Bone marrow (tissue), 2 donors: ENCODE measurements around the gene AQP1.

Experiments
- DNase-seq, 2 donors: peaks; one replicate each; lab custom pipeline; 2025; lab: John Stamatoyannopoulos, UW

The AQP1 gene

DNA sequence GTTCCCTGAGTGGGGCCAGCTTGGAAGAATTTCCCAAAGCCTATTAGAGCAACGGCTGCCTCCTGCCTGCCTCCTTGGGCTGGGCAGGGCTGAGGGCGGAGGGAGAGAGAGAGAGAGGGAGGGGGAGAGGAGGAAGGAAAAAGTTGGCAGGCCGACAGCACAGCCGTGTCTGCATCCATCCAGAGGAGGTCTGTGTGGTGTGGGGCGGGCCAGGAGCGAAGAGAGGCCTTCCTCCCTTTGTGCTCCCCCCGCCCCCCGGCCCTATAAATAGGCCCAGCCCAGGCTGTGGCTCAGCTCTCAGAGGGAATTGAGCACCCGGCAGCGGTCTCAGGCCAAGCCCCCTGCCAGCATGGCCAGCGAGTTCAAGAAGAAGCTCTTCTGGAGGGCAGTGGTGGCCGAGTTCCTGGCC lies at the start of gene AQP1:
Gene AQP1, plus strand, starts transcription at position 293 of the 409 bp plus-strand sequence. Its CDS starts 57 bp downstream, at position 350.
- no peak for DNase-seq

DNA sequence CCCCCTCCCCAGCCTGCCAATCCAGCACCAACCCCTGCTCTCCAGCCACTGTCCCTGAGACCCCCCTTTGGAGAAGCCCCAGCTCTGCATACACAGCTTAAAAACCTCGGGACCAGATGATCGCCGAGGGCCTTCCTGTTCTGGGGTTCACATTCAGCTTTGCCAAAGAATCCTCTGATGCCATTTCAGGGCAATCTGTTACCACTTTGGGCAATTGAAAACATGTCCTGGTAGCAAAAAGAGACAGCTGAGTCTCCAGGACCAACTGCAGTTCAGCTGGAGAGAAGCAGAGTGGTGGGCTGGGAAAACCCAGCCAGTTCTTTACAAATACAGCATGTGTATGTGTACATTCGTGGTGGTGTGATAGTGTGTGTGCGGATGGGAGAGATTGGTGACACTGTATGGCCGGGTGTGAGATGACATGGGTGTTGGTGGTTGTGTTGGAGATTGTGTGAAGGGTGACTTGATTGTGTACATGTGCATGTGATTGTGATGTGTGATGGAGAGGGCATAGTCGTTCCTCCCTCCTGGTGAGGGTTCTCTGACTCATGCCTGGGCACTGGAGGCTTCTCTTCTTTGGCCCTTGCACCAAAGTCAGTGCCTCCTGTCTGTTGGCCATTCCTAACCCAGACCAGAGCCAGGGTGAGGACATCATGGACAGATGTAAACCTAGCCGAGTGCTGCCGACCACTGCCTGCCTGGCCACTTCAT lies 48.5 kb upstream of the AQP1 start:
- no peak for DNase-seq

DNA sequence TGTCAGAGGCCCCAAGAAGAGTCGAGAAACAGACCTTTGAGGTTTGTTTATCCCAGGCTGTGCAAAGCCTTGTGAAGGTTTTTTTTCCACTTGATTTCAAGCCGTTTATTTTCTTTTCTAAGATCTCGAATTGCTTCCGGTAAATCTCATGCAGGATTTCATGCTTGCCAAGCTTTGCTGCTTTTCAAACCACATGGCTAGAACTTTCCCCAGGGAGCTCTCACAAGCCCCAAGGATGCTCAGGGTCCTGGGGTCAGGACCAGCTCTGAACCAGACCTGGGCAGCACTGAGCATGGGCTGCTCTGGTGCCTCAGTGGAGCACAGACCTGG lies 48.0 kb upstream of the AQP1 start:
- DNase-seq: no peak

DNA sequence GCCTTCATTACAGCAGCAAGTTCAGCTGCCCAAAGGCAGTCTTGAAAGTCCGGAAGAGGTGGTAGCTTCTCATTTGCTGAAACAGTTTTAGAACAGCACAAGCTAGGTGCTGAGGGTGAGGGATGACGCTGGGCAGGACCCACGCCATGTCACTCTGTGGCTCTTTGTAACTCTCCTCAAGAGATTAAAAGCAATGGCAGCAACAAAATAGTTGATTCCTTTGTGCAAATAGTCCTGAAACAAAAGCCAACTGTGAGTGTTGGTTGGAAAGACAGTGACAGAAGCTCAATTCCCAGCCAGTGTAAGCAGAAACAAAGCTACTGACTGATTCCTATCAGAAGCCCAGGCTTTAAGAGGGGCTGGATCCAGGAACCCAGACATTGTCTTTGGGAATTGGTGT lies 47.6 kb upstream of the AQP1 start:
- no peak for DNase-seq

DNA sequence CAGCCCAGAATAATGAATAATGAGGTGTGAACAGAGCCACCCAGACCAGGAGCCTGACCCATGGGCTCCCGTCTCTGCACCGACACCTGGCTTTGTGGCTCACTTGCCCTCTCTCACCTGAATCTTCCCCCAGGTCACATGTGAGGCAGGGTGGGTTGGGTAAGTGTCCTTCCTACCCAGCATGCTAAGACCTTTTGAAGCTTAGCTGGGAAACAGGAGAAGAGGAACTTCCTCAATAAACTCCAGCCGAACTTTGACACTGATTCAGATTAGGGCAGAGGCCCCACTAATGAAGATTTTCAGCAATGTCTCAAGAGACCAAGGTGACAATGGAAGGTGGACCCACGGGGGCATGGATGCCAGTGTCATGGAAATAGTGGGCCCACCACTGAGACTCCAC lies 46.6 kb upstream of the AQP1 start:
- no peak for DNase-seq

DNA sequence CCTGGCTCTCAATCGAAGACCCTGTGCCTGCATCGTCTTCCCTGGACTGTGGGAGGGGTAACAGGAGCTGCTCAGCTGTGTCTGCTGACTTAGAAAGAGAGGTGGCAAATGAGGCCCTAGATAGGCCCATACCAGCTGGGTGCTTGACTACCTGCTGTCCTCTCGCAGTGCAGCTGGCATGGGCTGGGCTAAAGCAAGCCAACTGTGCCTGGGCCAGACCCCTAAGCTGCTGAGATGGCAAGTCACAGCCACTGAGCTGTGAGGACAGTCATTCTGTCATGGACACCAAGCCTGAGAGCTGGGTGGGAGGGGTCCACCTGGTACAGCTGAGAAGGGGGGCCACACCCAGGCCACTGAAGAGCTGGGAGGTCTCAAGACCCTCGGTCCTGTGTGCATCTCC lies 45.8 kb upstream of the AQP1 start:
- DNase-seq: no peak

DNA sequence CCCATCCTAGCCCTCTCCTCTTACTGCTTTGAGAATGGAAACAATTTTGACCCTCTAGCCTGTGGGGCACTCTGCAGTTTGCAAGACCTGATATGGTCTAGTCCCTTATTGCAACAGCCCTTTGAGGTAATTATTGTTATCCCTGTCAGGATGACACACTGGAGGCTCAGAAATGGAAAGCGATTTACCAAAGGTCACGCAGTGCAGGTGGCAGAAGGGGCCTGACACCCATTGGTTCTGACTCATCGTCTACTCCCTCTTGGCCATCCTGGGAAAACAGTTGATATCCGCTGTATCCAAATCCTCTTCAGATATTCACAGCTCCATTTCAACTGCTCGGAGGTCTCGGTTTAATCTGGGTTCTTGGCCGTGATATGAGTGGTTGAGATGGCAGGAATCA lies 44.7 kb upstream of the AQP1 start:
- DNase-seq: no peak

DNA sequence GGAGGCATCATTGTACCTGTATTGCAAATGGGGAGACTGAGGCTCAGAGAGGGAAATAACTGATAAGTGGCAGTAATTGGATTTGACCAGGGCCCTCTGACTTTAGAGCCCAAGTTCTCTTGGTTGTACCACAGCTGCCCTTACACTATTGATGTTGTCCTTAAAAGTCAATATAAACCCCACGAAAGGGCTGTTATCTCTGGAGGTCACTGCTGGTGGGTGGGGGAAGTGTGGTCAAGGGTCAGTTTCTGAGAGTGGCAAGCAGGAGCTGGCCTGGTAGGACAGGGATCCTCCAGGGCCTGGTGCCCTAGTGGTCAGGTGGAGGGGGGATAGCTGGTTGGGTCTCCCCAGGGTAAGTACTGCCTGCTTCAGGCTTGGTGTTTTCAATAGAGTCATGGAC lies 44.2 kb upstream of the AQP1 start:
- no peak for DNase-seq

DNA sequence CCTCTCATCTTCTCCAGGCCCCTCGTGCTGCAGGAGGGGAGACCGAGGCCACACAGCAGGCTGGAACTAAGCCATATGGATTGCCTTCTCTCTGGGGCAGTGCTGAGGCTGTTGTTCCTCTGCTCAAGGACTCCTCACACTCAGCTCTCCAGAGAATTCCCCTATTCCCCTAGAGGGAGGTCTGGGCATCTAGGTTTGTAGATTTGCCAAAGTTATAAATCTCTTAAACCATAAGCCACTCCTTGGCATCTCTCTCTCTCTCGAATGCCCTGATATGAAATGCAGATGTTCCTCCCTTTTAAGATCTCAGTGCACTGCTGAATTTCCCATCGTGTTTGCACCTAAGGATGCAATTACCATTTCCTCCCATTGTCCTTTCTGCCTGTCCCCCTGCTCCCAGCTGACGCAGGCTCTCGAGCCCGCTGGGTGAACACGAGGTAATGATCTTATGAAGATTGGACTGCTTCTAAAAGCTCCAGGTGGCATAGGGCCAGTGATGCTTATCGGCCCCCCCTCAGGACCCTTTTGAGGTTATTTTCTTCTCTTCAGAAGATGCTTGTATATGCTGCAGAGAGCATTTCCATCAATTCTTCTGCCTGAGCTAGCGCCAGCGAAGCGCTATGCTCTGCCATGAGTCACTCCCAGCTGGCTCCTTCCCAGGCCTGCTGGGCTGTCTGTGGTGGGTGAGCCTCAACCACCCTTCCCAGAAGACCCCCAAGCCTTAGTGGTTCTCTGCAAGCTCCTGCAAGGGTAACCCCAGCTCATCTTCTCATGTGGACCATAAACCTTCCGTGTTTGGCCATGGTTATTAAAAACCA lies 41.6 kb upstream of the AQP1 start:
- DNase-seq: no peak

DNA sequence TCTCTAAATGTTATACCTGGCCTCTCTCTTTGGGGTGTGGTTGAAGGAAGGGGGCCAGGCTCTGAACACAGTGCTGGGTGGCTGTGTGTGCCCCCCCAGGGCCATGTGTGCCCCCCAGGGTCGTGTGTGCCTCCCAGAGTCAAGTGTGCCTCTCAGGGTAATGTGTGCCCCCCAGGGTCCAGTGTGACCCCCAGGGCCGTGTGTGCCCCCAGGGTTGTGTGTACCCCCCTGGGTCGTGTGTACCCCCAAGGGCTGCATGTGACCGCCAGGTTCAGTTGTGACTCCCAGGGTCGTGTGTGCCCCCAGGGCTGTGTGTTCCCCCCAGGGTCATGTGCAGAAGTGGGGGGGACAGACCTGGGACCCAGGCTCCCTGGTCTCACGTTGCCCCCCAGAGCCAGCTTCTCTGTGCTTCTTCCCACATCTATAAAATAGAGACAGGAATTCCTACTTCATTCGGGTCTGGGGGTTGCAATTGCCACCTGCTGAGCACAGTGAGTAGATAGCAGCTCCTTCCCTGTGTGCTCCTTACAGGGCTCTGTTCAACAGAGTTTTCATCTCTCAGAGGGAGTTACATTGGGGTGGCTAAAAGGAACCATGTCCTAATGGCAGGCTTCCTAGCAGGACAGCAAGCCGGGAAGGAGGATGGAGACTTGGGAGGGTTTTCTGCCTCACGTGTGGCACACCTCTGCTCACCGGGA lies 40.7 kb upstream of the AQP1 start:
- no peak for DNase-seq

DNA sequence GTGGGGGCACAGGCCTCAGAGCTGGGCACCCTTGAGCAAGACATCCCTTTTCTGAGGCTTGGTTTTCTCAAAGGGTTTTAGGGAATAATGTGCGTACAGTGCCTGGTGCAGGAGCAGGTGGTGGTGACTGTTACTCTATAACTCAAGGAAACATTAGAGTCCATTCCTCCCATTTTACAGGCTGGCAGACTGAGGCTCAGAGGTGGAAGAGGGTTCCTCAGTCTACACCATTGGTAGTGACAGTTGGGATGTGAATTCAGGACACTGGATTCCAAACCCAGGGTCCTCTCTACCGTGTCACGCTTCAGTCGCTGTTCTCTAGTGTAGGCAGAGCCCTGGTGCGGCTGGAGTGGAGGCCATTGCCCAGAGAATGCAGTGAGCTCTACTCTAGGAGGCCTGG lies 40.0 kb upstream of the AQP1 start:
- no peak for DNase-seq

DNA sequence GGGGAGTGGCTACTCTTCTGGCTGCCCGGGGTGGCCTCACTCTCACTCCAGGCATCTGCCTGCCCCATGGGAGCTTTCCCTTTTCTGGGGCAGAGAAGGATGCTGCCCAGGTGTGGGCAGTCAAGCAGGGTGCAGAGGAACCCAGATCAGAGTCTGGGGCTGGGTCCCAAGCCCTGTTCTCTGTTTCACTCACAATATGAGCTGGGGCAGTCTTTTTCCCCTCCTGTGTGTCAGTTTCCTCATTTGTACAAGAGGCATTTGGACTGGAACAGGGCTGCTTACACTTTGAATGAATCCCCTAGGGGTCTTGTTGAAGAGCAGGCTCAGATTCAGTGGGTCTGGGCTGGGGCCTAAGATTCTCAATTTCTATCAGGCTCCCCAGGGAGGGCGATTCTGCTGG lies 38.4 kb upstream of the AQP1 start:
- no peak for DNase-seq

DNA sequence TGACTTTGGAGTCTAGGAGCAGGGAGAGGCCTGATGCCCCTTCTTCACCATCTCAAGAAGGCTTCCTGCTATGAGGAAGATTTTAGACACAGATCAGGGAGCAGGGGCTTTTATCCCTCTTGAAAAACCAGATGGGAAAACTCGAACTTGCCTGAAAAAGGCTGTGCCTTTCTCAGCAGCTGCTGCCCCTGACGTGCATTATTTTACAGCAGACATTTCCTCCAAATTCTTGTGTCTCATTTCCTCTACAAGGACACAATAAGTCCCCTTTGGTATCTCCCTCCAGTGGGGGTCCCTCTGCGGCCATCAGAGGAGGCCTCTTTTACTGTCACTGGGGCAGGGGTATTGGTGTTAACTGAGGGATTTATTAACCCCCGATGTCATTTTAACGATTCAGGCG lies 38.0 kb upstream of the AQP1 start:
- no peak for DNase-seq

DNA sequence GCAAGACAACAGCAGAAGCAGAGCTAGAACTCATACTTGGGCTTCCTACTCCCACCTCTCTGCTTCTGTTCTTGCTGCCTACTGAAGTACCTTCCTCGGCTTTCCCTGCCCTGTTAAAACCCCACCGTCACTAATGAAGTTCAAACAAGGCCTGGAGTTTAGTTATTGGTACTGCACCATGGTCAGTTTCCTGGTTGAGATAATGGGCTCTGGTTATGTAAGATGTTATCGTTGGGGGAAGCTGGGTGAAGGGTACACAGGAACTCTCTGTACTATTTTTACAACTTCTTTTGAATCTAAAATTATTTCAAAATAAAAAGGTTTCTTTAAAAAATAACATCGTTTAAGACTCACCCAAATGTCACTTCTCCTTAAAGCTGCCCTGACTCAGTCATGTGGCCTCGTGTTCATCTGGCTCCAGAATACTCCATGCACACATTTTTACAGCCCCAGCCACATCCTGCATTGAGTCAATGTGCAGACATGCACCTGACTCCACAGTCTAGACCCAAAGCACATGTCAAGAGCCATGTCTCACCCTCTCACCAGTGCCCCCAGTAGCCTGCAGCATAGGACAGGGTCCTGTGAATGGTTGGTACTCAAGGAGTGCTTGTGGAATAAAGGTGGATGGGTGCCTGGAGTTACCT lies 36.9 kb upstream of the AQP1 start:
- DNase-seq: no peak

DNA sequence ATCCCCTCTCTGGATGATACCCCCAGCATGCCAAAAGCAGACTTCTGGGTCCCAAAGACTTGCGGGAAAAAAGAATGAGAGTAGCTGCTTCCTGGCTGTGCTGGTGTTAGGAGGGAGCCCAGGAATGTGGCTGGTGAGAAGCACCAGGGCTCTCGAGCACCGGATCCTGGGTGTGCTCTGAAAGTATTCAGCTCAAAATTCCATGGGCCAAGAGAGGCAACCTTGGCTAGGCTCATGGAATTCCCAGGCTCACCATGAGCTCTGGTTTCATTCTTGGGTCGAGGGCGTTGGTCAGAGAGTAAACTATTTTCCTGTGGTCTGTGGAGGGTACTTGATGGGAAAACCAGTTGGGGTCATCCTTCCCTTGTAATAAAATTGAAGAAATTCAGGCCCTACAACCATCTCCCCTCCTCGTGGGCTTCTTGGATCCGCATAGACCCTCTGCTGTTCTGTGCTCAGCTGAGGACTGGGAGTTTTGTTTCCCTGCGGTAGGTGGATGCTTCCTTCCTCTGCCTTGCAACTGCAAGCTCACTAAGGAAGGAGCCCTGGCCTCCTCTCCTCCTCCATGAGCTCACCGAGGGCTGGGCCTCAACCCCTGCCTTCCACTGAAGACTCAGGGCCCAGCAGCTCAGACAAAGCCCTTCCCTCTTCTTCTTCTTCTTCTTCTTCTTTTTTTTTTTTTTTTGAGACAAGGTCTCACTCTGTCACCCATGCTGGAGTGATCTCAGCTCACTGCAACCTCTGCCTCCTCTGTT lies 34.5 kb upstream of the AQP1 start:
- DNase-seq: no peak

DNA sequence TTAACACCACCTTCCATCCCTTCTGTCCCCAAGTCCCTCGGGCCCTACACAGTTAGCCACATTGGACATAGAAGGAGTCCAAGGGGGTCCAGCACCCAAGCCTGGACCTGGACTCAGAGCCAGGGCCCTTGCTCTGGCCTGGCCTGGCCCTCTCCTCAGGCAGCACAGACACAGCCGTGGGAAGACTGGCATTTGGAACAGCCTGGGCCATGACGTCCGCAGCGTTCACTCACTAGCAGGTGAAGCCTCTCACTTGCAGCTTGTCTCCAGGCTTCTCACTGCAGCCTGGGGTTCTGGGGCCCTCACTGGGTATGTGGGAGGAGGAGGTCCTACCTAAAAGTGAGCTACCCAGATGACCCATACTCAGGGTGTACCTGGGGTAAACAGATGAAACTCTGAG lies 33.7 kb upstream of the AQP1 start:
- no peak for DNase-seq

DNA sequence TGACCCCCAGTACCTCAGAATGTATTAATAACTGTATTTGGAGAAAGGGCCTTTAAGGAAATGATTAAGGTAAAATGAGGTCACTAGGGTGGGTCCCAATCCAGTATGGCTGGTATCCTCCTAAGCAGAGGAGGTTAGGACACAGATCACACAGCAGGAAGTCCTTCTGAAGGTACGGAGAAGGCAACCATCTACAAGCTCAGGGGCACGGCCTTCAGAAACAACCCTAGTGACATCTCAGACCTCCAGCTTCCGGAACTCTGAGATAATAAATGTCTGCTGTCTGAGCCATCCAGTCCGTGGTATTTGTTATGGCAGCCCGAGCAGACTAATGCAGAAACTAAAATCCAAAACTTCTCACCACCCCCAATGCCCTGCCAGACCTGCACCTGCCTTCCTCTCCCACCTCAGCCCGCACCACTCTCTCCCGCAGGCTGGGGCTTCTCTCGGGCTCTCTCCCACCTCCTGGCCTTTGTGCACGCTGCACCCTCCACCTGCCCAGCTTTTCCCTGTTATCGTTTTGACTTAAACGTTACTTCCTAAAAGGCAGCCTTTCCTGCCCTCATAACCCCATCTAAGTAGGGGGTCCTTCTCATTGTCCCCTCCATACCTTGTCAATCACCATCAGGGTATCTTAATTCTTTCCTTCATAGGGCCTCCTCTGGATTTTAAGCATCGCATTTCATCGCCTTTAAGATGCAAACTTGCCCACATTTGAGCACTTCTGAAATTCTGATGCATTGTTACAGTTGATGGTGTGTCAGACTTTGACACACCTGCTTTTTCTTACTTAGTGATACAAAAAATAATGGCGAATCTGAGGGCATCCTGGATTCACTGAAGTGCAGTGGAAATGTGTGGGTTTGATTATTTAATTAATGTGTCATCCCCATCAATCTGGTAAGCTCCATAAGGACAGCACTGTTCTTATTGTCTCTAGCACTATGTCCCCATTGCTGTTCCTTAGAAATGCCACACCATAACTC lies 32.2 kb upstream of the AQP1 start:
- no peak for DNase-seq

DNA sequence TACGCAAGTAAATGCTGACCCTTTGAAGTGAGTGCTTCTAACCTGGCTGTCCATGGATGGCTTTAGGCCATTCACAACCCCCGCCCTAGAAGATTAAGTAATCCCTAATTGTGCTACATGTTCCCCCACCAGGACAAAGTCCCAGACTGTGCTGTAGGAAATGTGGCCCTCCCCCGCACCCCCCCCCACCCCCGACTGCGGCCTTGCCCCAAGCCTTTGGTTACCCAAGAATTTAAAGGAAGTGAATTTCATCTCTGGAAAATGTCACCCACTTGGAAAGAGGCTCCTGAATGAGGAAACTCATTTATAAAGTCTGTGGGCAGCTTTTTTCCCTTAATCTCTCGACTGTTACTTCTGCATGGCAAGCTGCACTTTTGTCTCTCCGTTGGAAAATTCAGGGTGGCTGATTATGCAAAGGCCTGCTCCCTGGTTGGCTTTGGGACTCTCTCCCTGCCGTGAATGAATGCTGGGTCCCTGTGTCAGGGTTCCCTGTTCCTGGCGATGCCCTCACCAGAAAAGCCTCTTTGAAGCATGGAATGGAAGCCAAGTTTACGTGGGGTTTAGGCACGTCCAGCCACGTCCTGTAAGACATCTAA lies 31.4 kb upstream of the AQP1 start:
- DNase-seq: no peak

DNA sequence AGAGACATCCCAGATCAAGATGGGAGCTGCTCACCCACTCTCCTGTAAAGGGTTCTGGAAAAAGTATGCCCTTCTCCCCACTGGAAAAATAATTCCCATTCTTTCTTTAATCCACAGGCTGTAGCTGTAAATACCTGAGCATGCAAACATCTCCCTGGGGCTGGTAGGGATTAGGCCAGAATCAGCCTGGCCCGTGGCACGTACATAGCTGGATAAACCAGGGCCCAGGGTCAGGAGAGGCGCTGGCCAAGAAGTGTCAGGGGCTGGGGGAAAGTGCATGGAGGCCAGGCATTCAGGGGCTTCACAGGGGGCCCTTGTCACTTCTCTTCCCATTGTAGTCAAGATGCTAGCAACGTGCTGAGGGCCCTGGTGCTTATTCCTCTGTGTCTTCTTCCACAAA lies 30.7 kb upstream of the AQP1 start:
- no peak for DNase-seq

DNA sequence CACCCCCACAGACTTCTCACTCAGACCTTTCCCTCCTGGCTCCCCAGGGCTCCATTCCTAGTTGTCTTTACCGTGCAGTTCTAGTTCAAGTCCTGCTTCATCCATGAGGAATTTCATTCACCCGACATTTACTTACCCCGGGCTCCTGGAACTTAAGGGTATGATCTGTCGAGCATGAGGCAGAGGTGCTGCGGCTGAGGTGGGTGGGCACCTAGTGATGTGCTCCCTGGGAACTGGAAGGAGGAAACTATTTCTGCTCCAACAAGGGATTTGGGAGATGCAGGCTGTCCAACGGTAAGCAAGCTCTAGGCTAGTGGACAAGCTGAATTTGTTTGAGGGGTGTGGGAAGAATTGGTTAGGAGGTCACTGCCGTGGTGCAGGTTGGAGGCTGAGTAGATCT lies 30.2 kb upstream of the AQP1 start:
- DNase-seq: no peak
